Right lobe of liver (tissue), 4 donors: ENCODE measurements around the gene REEP3.

Experiments
- CTCF ChIP-seq, 4 donors: fragments of 200-600 bp in 3 of 4; fragments of 450-650 bp in 1 of 4; IDR thresholded peaks; one replicate each; pipeline versions ENCODE4 v1.5.1 to v1.8.0; 2016 to 2022; ENCODE audit warnings: antibody characterized with exemption in 4 of 4, mild to moderate bottlenecking in 2 of 4
- POLR2A ChIP-seq: fragments of 450-650 bp; IDR thresholded peaks from one replicate; pipeline ENCODE4 v1.6.1; 2017; ENCODE audit warnings: antibody characterized with exemption, mild to moderate bottlenecking
- donor health status: DM: no; HTN: no; CAD: no.
- donor health status: DM: no; HTN: no; CAD: no.
- donor health status: DM: no; HTN: yes; CAD: no.

DNA sequence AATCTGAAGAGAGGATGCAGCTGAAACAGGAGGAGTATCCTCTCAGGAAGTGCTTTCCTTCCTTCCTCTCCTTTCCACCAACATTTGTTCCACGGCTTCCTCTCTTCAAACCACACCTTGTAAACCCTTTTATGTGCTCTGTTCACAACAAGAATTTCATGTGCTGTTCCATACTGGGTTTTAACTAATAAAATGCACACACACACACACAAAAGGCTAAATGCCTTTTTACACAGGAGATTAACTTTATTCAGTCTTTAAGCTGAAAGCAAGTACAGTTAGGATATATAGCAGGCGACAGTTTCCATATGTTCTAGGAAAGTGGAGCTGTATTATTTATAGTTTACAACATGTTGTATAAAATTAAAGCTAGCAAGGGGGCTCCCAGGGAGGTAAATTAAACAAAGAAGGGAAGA lies 106.7 kb downstream of the REEP3 start:
- no peak for TF ChIP-seq CTCF (IDR thresholded peaks at IDR 0.05)
- TF ChIP-seq POLR2A: no peak
